Nephron progenitor cell (in vitro differentiated cells): ENCODE data around the gene RPTOR.
A peak's percentile ranks its signal among the peaks of the same experiment; 100 is the strongest.

Source experiments
- DNase-seq: peaks from one replicate; pipeline ENCODE4 v3.0.0; 2021
- H3K27ac Mint-ChIP-seq: 2 replicates; pipeline ENCODE4 v1.8.0; 2021; ENCODE audit warnings: mild to moderate bottlenecking, moderate library complexity, mixed read lengths
- H3K27me3 Mint-ChIP-seq: 2 replicates; pipeline ENCODE4 v1.8.0; 2021; ENCODE audit warnings: mild to moderate bottlenecking, low read depth, mixed read lengths; ENCODE audit not compliant: poor library complexity
- H3K36me3 Mint-ChIP-seq: 2 replicates; pipeline ENCODE4 v1.8.0; 2021; ENCODE audit warnings: low read depth, mixed read lengths
- H3K4me1 Mint-ChIP-seq: 2 replicates; pipeline ENCODE4 v1.8.0; 2021; ENCODE audit warnings: mixed read lengths
- H3K4me3 Mint-ChIP-seq: 2 replicates; pipeline ENCODE4 v1.8.0; 2021; ENCODE audit warnings: mild to moderate bottlenecking, moderate library complexity, mixed read lengths
- H3K9me3 Mint-ChIP-seq: 2 replicates; pipeline ENCODE4 v1.8.0; 2021; ENCODE audit warnings: mild to moderate bottlenecking, moderate library complexity, mixed read lengths
- CTCF ChIP-seq: fragments of 200-600 bp; sonication (generic); IDR thresholded peaks from 2 replicates; pipeline ENCODE4 v1.5.0; 2021; ENCODE audit warnings: antibody characterized with exemption

RPTOR gene

GRCh38 chr17:80643326-80644099 lies 98.9 kb downstream of the RPTOR start:
- no peak for DNase-seq
- TF ChIP-seq CTCF: no peak
- H3K27me3 Mint-ChIP-seq: no peaks in the 10 kb centered on the region
- no peak overlapping the region for H3K4me3 Mint-ChIP-seq
- H3K4me1 Mint-ChIP-seq: peaks cover 63% of the 10 kb centered on the region
- H3K9me3 Mint-ChIP-seq: peaks cover 15% of the 10 kb centered on the region
- no peak overlapping the region for H3K27ac Mint-ChIP-seq
- H3K36me3 Mint-ChIP-seq: peaks cover 53% of the 10 kb centered on the region

GRCh38 chr17:80644536-80644935 lies 99.9 kb downstream of the RPTOR start:
- no peaks in the 10 kb centered on the region for H3K27me3 Mint-ChIP-seq
- H3K4me1 Mint-ChIP-seq: peaks cover 63% of the 10 kb centered on the region
- no peak overlapping the region for H3K4me3 Mint-ChIP-seq
- H3K36me3 Mint-ChIP-seq: peaks cover 50% of the 10 kb centered on the region
- DNase-seq: no peak
- H3K9me3 Mint-ChIP-seq: peaks cover 15% of the 10 kb centered on the region
- TF ChIP-seq CTCF: no peak
- no peak overlapping the region for H3K27ac Mint-ChIP-seq

- TF ChIP-seq CTCF: no peak
- no peak overlapping the region for H3K4me3 Mint-ChIP-seq
- H3K36me3 Mint-ChIP-seq: peaks cover 40% of the 10 kb centered on the region
- peaks cover 14% of the 10 kb centered on the region for H3K9me3 Mint-ChIP-seq
- no peak for DNase-seq
- no peak overlapping the region for H3K27ac Mint-ChIP-seq
- H3K4me1 Mint-ChIP-seq: peaks cover 63% of the 10 kb centered on the region
- H3K27me3 Mint-ChIP-seq: no peaks in the 10 kb centered on the region
These were observed 101.2 kb downstream of the RPTOR start for GRCh38 chr17:80645706-80646325.

GRCh38 chr17:80646328-80646727 lies 101.7 kb downstream of the RPTOR start:
- Mint-ChIP-seq H3K4me3 (no peak overlapping the region), H3K27me3 (no peaks in the 10 kb centered on the region), H3K4me1 (peaks cover 64% of the 10 kb centered on the region), H3K9me3 (peaks cover 11% of the 10 kb centered on the region), H3K36me3 (peaks cover 40% of the 10 kb centered on the region), H3K27ac (no peak overlapping the region)
- DNase-seq: no peak
- no peak for TF ChIP-seq CTCF

GRCh38 chr17:80647746-80648145 lies 103.1 kb downstream of the RPTOR start:
- TF ChIP-seq CTCF: no peak
- no peak for DNase-seq
- Mint-ChIP-seq H3K4me1 (peaks cover 65% of the 10 kb centered on the region), H3K9me3 (no peaks in the 10 kb centered on the region), H3K36me3 (peaks cover 27% of the 10 kb centered on the region), H3K27me3 (no peaks in the 10 kb centered on the region), H3K27ac (peak overlapping the region; percentile 52), H3K4me3 (no peak overlapping the region)
